NCI-H1092 treated with DMSO at 0.1 percent for 48 hours (cell line): ENCODE results near the gene NDP.
"Not testable (repeated sequence)": the region's sequence is repeated elsewhere in the genome, so short reads cannot be mapped to it uniquely, and the experiment has no call there.

Experiments
- DNase-seq: peaks from one replicate; lab custom pipeline; 2025; lab: John Stamatoyannopoulos, UW

The NDP gene

GRCh38 chrX:43970528-43970927 lies 2.7 kb downstream of the NDP start:
- no peak for DNase-seq

DNA sequence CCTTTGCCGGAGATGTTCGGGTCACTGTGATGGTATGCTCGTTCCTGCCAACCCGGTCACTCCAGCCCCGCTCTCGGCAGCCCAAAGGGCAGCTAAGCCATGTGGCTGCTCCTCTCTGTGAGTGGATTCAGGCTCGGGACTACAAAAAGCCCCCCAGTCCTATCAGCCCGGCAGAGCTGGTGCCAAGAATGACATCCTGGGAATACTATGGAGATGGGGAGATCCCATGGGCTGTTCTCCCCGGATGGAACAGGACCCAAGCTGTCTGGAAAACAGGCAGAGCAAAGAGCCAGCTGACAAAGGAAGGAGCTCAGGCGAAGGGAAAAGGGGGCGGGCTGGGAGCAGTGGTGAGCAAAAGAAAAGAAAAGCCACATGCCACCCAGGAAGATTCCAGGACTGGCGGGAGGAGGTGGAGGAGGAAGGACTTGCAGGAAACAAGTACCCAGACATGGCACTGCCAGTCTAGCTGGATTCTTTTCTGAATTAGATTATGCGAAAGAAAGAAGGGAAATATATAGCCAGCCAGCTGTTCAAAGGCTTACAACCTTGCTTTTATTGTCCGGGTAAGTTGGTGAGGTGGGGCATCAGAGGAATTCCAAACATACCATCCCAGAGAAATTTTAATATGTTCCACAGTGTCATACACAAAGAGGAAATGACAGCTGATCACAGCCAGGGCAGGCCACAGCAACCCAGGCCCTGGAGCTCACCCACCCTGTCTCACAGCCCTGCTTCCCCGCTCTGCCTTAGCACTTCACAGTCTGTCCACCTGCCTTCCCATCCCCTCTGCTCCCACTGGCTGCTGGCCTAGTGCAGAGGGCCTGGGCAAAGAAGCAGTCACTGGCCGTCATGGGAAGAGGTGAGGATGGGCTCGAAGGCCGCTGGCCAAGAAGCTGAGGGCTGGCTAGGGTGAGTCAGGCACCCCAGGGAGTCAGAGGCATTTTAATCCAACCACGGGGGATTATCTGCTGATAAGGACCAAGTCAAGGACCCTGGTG lies 3.4 kb downstream of the NDP start:
- no peak for DNase-seq

DNA sequence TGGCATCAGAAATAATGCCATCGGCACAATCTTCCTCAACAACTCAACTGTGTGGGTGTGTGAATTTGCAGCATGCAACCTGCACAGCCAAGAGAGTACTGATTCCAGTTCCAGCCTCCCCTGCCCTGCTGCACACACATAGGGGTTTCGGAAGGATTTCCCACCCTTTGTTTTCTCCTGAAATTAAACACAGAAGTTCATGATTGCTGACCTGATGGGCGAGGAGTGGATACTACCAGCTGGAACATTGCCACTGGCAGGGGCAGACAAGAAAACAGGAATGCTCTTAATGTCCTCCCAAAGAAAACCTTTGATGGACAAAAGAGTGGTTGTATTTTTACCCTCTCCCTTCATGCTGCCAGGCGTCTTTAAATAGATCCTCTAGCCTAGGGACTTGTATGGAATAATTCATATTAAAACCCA lies 4.8 kb downstream of the NDP start:
- DNase-seq = no peak

GRCh38 chrX:43964936-43965335 lies 8.3 kb downstream of the NDP start:
- no peak for DNase-seq

DNA sequence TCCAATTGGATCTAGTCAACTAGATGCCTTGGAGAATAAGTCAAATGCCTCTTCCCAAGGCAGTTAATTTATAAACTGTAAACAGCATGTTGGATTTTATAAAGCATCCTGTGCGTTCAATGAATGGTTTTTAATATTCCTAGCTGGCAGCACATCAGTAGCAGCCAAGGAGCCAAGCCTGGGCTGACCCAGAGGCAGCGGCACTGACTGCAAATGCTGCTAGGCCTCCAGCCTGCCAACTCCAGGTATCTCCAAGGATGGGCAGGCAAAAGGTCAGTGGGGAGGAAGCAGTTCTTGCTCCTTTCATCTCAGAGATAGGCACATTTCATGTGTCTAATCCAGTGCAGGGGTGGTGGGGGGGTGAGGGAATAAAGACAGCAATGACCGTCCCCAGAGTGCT lies 9.5 kb downstream of the NDP start:
- no peak for DNase-seq

DNA sequence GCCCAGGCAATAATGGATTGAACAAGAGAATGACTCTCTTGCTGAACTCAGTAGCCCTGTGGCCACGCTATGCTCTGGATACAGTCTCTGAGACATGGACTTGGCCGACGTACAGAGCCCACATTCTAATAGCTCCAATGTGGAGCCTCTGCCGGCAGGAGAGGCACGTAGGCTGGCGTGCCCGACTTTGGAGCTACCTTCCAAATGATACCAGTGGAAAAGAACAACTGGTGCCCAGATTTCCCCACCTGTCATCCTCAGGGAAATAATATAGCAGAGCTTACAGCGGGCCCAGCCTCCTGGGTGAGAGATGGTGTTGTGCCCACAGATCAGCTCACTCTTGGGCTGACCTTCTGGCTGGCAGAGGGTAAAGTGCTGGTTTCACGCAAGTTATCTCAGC lies 10.6 kb downstream of the NDP start:
- no peak for DNase-seq

- no peak for DNase-seq
Observed at GRCh38 chrX:43961699-43962098, 11.5 kb downstream of the NDP start.

- DNase-seq = peak; percentile 88
Observed at GRCh38 chrX:43958529-43958928, 14.7 kb downstream of the NDP start.

- DNase-seq = no peak
Observed at GRCh38 chrX:43956034-43956433, 17.2 kb downstream of the NDP start.

DNA sequence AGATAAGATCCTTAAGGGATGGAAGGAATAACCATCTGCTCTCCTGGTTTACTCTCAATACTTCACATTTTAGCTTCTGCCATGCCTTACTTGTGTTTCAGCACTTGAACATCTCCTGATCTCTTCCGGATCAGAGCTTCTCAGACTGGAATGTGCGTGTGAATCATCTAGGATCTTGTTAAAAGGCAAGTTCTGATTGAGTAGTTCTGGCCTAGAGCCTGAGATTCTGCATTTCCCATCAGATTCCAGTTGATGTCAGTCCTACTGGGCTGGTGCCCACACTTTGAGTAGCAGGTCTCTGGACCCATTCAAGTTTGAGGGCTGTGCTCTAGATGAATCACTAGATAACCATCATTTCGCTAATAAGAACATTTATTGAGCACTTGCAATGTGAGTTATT lies 20.0 kb downstream of the NDP start:
- DNase-seq = no peak

GRCh38 chrX:43949669-43950068 lies 23.5 kb downstream of the NDP start:
- DNase-seq = peak; percentile 3

DNA sequence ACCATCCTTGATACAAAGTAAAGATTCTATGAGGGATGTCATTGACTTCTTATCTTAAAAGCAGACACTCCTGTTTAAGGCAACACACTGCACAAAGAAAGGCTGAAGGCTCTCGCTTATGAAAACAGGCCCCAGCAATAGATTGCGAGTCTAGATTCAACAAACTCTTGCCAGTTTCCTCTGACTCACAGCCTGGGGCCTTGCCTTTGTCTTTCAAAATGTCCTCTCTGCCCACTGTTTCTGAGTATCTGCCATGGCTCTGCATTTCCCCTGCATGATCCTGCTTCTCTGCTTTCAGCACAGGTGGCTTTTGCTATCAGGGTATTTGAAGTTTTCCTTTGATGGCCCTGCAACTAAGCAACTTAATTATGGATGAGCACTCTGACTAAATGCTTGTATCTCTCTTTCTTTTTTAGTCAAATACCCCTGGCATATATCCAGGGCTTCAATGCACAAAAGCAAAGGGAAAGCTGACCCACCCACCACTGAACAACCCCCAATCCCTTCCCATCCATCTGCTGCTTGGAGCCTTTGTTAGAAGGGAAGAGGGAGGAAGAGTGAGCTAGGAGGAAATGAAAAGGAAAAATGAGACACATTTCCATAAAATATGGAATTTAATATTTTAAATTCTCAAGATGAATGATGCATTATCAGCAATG lies 32.2 kb downstream of the NDP start:
- peak; percentile 28 for DNase-seq

DNA sequence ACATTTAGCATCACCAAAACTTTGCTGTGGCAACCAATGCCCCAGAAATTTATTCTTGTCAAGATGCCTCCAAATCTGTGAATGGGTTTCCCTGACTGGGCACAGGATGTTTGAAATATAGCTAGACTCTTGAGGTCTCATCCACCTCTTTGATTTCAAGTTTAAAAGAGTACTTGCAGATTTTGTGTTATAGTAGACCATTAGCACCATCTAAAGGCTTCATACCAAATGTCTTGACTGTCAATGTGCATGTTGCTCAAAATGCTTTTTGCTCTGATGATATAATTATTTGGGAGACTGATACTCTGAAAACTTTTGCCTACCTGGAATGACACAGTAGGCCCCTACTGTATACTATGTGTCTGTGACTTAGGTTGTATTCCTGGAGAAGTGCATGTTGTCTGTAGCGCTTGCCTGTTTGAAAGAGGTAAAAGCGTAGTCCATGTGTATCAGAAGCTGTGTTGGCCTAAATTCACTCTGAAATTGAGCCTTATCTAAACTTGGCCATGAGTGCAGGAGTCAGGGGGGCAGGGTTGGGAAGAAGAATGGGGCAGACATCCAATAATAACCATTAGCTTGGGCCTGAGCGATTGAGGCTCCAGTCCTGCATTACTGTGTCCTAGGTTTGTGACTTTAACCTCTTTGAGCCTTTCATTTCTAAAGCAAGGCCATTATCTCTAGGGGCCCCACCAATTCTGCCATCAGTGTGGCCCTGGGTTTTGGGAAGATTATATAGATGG lies 33.8 kb downstream of the NDP start:
- DNase-seq = peak; percentile 27

GRCh38 chrX:43922032-43922431 lies 51.2 kb downstream of the NDP start:
- not testable (repeated sequence) for DNase-seq

DNA sequence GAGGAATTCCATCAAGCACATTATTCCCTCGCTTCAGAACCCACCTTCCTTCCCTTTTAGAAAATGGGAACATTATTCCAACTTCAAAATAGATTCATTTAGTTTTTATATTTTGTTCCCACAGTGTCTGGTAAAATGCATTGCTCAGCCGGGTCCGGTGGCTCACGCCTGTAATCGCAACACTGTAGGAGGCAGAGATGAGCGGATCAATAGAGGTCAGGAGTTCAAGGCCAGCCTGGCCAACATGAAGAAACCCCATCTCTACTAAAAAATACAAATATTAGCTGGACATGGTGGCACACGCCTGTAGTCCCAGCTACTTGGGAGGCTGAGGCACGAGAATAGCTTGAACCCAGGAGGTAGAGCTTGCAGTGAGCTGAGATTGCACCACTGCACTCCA lies 62.4 kb downstream of the NDP start:
- not testable (repeated sequence) for DNase-seq

- no peak for DNase-seq
Observed at GRCh38 chrX:43910012-43910411, 63.2 kb downstream of the NDP start.

GRCh38 chrX:43909141-43909540 lies 64.0 kb downstream of the NDP start:
- DNase-seq = no peak

DNA sequence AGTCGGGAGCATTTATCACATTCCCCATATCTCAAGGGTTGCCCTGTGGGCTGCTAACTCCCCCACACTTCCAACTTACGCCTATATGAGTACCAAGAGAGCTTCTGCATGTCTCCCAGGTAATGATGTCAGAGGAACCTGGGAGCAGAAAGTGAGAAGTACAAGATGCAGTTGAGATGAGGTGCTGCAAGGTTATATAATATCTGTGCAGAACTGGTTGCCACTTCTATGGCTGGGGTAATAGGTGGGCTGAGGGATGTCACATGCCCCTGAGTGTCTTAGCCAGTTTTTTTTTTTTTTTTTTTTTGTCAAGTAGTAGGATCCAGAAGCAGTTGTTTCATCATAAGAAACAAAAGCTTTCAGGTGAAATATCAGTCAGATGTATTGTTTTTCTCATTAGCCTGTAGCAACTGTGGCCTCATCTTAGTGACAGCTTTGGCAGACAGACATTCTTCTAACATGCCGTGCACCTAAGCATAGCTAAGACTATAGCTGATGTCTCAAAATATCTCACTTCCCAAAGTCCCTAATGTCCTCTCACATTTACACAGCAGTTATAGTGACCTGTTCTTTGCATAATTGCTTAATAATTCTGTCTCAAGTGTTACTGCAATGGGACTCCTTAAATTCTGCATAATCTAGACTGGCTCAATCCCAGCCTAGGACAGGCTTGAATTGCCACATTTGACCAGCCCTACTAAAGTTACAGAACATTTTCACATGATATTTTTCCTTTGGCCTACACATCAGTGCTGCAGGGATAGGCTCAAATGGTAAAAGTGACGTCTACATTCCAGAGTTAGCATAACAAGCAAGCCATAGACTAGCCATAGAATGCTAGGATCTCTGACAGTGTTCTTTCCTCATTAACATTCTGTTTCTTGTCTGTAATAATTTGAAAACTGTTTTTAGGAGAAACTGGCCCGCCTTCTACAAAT lies 73.0 kb downstream of the NDP start:
- no peak for DNase-seq
